Neural cell (in vitro differentiated cells): Measurements from ENCODE around the gene ENTREP1. TPM values are rescaled to one million over a fixed set of nuclear protein-coding genes. Genes with fewer than 3 reads are reported as not detected.

Source experiments
- H2AFZ ChIP-seq: fragments of 200-600, 300-800 bp; sonication (generic), shearing (Covaris generic); 2 replicates; pipeline ENCODE4 v1.6.0; 2014; ENCODE audit warnings: low read depth, mild to moderate bottlenecking, antibody characterized with exemption, low read length, moderate library complexity
- H3F3A ChIP-seq: fragments of 200-600 bp; shearing (Covaris generic); 2 replicates; pipeline ENCODE4 v1.6.1; 2016; ENCODE audit warnings: mild to moderate bottlenecking, moderate library complexity, mixed read lengths, antibody characterized with exemption, low read length; ENCODE audit not compliant: insufficient read depth, poor library complexity, severe bottlenecking
- H3K27ac ChIP-seq: fragments of 200-600, 300-800 bp; sonication (generic), shearing (Covaris generic); 2 replicates; pipeline ENCODE4 v1.5.1; 2014; ENCODE audit warnings: mild to moderate bottlenecking, low read length, moderate library complexity
- H3K27me3 ChIP-seq: fragments of 300-800, 200-600 bp; sonication (generic), shearing (Covaris generic); 2 replicates; pipeline ENCODE4 v1.6.0; 2014; ENCODE audit warnings: mild to moderate bottlenecking, low read depth, low read length, moderate library complexity; ENCODE audit not compliant: insufficient read depth
- H3K36me3 ChIP-seq: fragments of 300-800, 200-600 bp; sonication (generic), shearing (Covaris generic); 2 replicates; pipeline ENCODE4 v1.5.1; 2014; ENCODE audit warnings: mild to moderate bottlenecking, antibody characterized with exemption, low read length, moderate library complexity; ENCODE audit not compliant: insufficient read depth
- H3K4me2 ChIP-seq: fragments of 300-800, 200-600 bp; sonication (generic), shearing (Covaris generic); 2 replicates; pipeline ENCODE4 v1.6.0; 2014; ENCODE audit warnings: mild to moderate bottlenecking, low read length
- H3K4me3 ChIP-seq: fragments of 300-800, 200-600 bp; sonication (generic), shearing (Covaris generic); 2 replicates; pipeline ENCODE4 v1.5.1; 2014; ENCODE audit warnings: mild to moderate bottlenecking, low read length, moderate library complexity
- H3K79me2 ChIP-seq: fragments of 200-600 bp; shearing (Covaris generic); replicated peaks from 2 replicates; pipeline ENCODE4 v1.6.0; 2014; ENCODE audit warnings: mild to moderate bottlenecking, low read length, moderate library complexity; ENCODE audit not compliant: insufficient read depth
- H3K9ac ChIP-seq: fragments of 300-800, 200-600 bp; sonication (generic), shearing (Covaris generic); 2 replicates; pipeline ENCODE4 v1.6.1; 2016; ENCODE audit warnings: mild to moderate bottlenecking, low read length, mixed read lengths
- H3K9me2 ChIP-seq: fragments of 200-600 bp; shearing (Covaris generic); 2 replicates; pipeline ENCODE4 v1.6.1; 2016; ENCODE audit warnings: mild to moderate bottlenecking, low read length, mixed read lengths; ENCODE audit not compliant: insufficient read depth
- H3K9me3 ChIP-seq: fragments of 200-600, 300-800 bp; sonication (generic), shearing (Covaris generic); 2 replicates; pipeline ENCODE4 v1.6.1; 2016; ENCODE audit warnings: mild to moderate bottlenecking, mixed run types, low read length, moderate library complexity, mixed read lengths
- H4K20me1 ChIP-seq: fragments of 200-600 bp; shearing (Covaris generic); 2 replicates; pipeline ENCODE4 v1.6.1; 2016; ENCODE audit warnings: mild to moderate bottlenecking, mixed run types; ENCODE audit not compliant: insufficient read depth
- CTCF ChIP-seq: fragments of 450-650 bp; IDR thresholded peaks from 2 replicates; pipeline ENCODE4 v1.5.1; 2014; ENCODE audit warnings: antibody characterized with exemption, mild to moderate bottlenecking, moderate library complexity; ENCODE audit not compliant: poor library complexity, severe bottlenecking
- EP300 ChIP-seq: fragments of 450-650 bp; conservative IDR thresholded peaks from 2 replicates; pipeline ENCODE4 v1.6.1; 2014; ENCODE audit warnings: antibody characterized with exemption, mild to moderate bottlenecking, moderate library complexity; ENCODE audit not compliant: poor library complexity, severe bottlenecking
- EZH2 ChIP-seq: fragments of 200-600, 300-800 bp; shearing (Covaris generic), sonication (generic); IDR thresholded peaks from 2 replicates; pipeline ENCODE4 v1.6.1; 2014; ENCODE audit warnings: antibody characterized with exemption, low read length, borderline replicate concordance, mild to moderate bottlenecking; ENCODE audit not compliant: insufficient read depth, poor library complexity, severe bottlenecking
- MXI1 ChIP-seq: fragments of 450-650 bp; conservative IDR thresholded peaks from 2 replicates; pipeline ENCODE4 v1.6.1; 2014; ENCODE audit warnings: antibody characterized with exemption, mild to moderate bottlenecking; ENCODE audit not compliant: poor library complexity, severe bottlenecking
- POLR2AphosphoS5 ChIP-seq: IDR thresholded peaks from 2 replicates; pipeline ENCODE4 v1.6.1; 2012
- RAD21 ChIP-seq: fragments of 450-650 bp; conservative IDR thresholded peaks from 2 replicates; pipeline ENCODE4 v1.6.1; 2014; ENCODE audit warnings: antibody characterized with exemption, mild to moderate bottlenecking, moderate library complexity
- SMC3 ChIP-seq: fragments of 450-650 bp; conservative IDR thresholded peaks from 2 replicates; pipeline ENCODE4 v1.6.1; 2014; ENCODE audit warnings: antibody characterized with exemption, mild to moderate bottlenecking, moderate library complexity; ENCODE audit not compliant: poor library complexity
- TAF1 ChIP-seq: IDR thresholded peaks from 2 replicates; pipeline ENCODE4 v1.6.1; 2012; ENCODE audit warnings: low read depth
- polyA plus RNA-seq: library from polyadenylated mRNA; depleted of rRNA; stranded (reverse); fragments of >200 nt; gene quantifications from 2 replicates; pipeline ENCODE4 v1.2.3, GENCODE V29; 2014
- TF ChIP-seq, protein P1 (sequence below): IDR thresholded peaks from 2 replicates; pipeline ENCODE4 v1.6.1; 2012; ENCODE audit warnings: borderline replicate concordance

Gene ENTREP1
- polyA plus RNA-seq, 1 donor from 2014 or later, result 2.0 TPM

DNA sequence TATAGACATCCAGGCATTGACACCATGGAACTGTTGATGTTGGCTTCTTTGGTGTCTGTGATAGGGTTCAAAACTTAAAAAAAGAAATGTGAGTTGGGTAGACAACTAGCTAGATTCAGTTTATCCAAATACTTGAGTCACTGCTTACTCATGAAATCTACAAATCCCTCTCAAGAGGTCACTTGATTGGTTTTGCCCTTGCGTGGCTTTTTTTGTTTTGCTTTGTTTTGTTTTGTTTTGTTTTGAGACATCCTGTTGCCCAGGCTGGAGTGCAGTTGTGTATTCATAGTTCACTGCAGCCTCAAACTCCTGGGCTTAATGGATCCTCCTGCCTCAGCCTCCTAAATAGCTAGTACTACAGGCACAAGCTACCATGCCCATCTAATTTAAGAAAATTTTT, 10.5 kb upstream of the ENTREP1 start:
- no peak overlapping the region for H3K4me2 ChIP-seq
- no peaks in the 10 kb centered on the region for H3K9me2 ChIP-seq
- H2AFZ ChIP-seq, result no peak overlapping the region
- peaks cover 16% of the 10 kb centered on the region for H3K9me3 ChIP-seq
- TF ChIP-seq SMC3 (no peak), RAD21 (no peak), TAF1 (no peak), CTCF (no peak), POLR2AphosphoS5 (no peak), MXI1 (no peak), EP300 (no peak), EZH2 (no peak)
- TF ChIP-seq, protein P1, sequence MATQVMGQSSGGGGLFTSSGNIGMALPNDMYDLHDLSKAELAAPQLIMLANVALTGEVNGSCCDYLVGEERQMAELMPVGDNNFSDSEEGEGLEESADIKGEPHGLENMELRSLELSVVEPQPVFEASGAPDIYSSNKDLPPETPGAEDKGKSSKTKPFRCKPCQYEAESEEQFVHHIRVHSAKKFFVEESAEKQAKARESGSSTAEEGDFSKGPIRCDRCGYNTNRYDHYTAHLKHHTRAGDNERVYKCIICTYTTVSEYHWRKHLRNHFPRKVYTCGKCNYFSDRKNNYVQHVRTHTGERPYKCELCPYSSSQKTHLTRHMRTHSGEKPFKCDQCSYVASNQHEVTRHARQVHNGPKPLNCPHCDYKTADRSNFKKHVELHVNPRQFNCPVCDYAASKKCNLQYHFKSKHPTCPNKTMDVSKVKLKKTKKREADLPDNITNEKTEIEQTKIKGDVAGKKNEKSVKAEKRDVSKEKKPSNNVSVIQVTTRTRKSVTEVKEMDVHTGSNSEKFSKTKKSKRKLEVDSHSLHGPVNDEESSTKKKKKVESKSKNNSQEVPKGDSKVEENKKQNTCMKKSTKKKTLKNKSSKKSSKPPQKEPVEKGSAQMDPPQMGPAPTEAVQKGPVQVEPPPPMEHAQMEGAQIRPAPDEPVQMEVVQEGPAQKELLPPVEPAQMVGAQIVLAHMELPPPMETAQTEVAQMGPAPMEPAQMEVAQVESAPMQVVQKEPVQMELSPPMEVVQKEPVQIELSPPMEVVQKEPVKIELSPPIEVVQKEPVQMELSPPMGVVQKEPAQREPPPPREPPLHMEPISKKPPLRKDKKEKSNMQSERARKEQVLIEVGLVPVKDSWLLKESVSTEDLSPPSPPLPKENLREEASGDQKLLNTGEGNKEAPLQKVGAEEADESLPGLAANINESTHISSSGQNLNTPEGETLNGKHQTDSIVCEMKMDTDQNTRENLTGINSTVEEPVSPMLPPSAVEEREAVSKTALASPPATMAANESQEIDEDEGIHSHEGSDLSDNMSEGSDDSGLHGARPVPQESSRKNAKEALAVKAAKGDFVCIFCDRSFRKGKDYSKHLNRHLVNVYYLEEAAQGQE, result no peak
- H3K27ac ChIP-seq, result no peak overlapping the region
- H3K9ac ChIP-seq, result no peak overlapping the region
- no peaks in the 10 kb centered on the region for H4K20me1 ChIP-seq
- H3F3A ChIP-seq, result no peaks in the 10 kb centered on the region
- H3K27me3 ChIP-seq, result no peaks in the 10 kb centered on the region
- H3K4me3 ChIP-seq, result no peak overlapping the region
- no peaks in the 10 kb centered on the region for H3K79me2 ChIP-seq
- H3K36me3 ChIP-seq, result no peaks in the 10 kb centered on the region

- H3K79me2 ChIP-seq, result no peaks in the 10 kb centered on the region
- no peak overlapping the region for H2AFZ ChIP-seq
- peaks cover 16% of the 10 kb centered on the region for H3K9me3 ChIP-seq
- no peaks in the 10 kb centered on the region for H3K9me2 ChIP-seq
- no peak overlapping the region for H3K9ac ChIP-seq
- no peaks in the 10 kb centered on the region for H3K36me3 ChIP-seq
- H3F3A ChIP-seq, result no peaks in the 10 kb centered on the region
- no peaks in the 10 kb centered on the region for H4K20me1 ChIP-seq
- no peak overlapping the region for H3K4me2 ChIP-seq
- no peak overlapping the region for H3K27ac ChIP-seq
- no peak overlapping the region for H3K4me3 ChIP-seq
- TF ChIP-seq SMC3, result no peak
- TF ChIP-seq RAD21, result no peak
- TF ChIP-seq CTCF, result no peak
- TF ChIP-seq MXI1, result no peak
- no peak for TF ChIP-seq POLR2AphosphoS5
- TF ChIP-seq EZH2, result no peak
- TF ChIP-seq EP300, result no peak
- TF ChIP-seq TAF1, result no peak
- TF ChIP-seq, protein P1, result no peak
- H3K27me3 ChIP-seq, result no peaks in the 10 kb centered on the region
Measured at GRCh38 chr9:69317081-69317480, 7.9 kb upstream of the ENTREP1 start.
